Type B pancreatic cell (in vitro differentiated cells): Measurements from ENCODE around the gene ZNF385A. TPM values are rescaled to one million over a fixed set of nuclear protein-coding genes. Genes with fewer than 3 reads are reported as not detected.
"Not testable (repeated sequence)": the region's sequence is repeated elsewhere in the genome, so short reads cannot be mapped to it uniquely, and the experiment has no call there.

Experiments
- DNase-seq: peaks from one replicate; pipeline ENCODE4 v3.0.0; 2021; ENCODE audit warnings: mixed read lengths; ENCODE audit not compliant: unreplicated experiment; ENCODE audit errors: extremely low spot score
- H3K27ac Mint-ChIP-seq: 2 replicates; pipeline ENCODE4 v1.8.0; 2021; ENCODE audit warnings: mild to moderate bottlenecking, mixed read lengths
- H3K27me3 Mint-ChIP-seq: 2 replicates; pipeline ENCODE4 v1.8.0; 2021; ENCODE audit warnings: mixed read lengths
- H3K36me3 Mint-ChIP-seq: 2 replicates; pipeline ENCODE4 v1.8.0; 2021; ENCODE audit warnings: mixed read lengths
- H3K4me1 Mint-ChIP-seq: one replicate; pipeline ENCODE4 v1.8.0; 2021; ENCODE audit warnings: mixed read lengths; ENCODE audit not compliant: unreplicated experiment
- H3K4me3 Mint-ChIP-seq: 2 replicates; pipeline ENCODE4 v1.8.0; 2021; ENCODE audit warnings: mild to moderate bottlenecking, mixed read lengths
- H3K9me3 Mint-ChIP-seq: 2 replicates; pipeline ENCODE4 v1.8.0; 2021; ENCODE audit warnings: mixed read lengths
- CTCF ChIP-seq: fragments of 200-600 bp; sonication (generic); conservative IDR thresholded peaks from 2 replicates; pipeline ENCODE4 v1.5.0; 2021; ENCODE audit warnings: antibody characterized with exemption, mild to moderate bottlenecking
- microRNA-seq: library from miRNA; unstranded; fragments of <30 nt; microRNA quantifications from one replicate; pipeline ENCODE4, GENCODE V29; 2020
- total RNA-seq: library from RNA; stranded (reverse); gene quantifications from 2 replicates; pipeline ENCODE4 v1.2.1, GENCODE V29; 2021; ENCODE audit warnings: low replicate concordance

ZNF385A gene
- total RNA-seq, 1 donor from 2014 or later, result 29.5 TPM

- peaks cover 57% of the 10 kb centered on the region for H3K4me1 Mint-ChIP-seq
- TF ChIP-seq CTCF, result no peak
- no peak for DNase-seq
- no peaks in the 10 kb centered on the region for H3K9me3 Mint-ChIP-seq
- no peaks in the 10 kb centered on the region for H3K27me3 Mint-ChIP-seq
- peak overlapping the region; percentile 45 for H3K27ac Mint-ChIP-seq
- H3K36me3 Mint-ChIP-seq, result peaks cover 15% of the 10 kb centered on the region
- peak overlapping the region; percentile 73 for H3K4me3 Mint-ChIP-seq
Observed at GRCh38 chr12:54328595-54329337, 55.8 kb downstream of the ZNF385A start.

- Mint-ChIP-seq H3K4me3 (peak overlapping the region; percentile 99), H3K27ac (peak overlapping the region; percentile 98), H3K4me1 (peaks cover 43% of the 10 kb centered on the region)
- H3K27me3 Mint-ChIP-seq, H3K36me3 Mint-ChIP-seq, H3K9me3 Mint-ChIP-seq, DNase-seq: not testable (repeated sequence)
Observed at GRCh38 chr12:54325442-54326109, 59.0 kb downstream of the ZNF385A start.

GRCh38 chr12:54324617-54325441, 59.7 kb downstream of the ZNF385A start, which contains the start of gene COPZ1:
TSS of gene COPZ1 (plus strand) at chr12:54325131. CDS start at chr12:54325164, 33 bp downstream.
- Mint-ChIP-seq H3K4me1 (peaks cover 35% of the 10 kb centered on the region), H3K9me3 (no peaks in the 10 kb centered on the region), H3K27me3 (no peaks in the 10 kb centered on the region), H3K27ac (peak within 1 kb of the TSS; percentile 98), H3K4me3 (peak within 1 kb of the TSS; percentile 99), H3K36me3 (peaks cover 5% of the 10 kb centered on the region)
- DNase-seq, result peak; percentile 92
- TF ChIP-seq CTCF, result peak; percentile 79

GRCh38 chr12:54321363-54321762, 63.2 kb downstream of the ZNF385A start:
- peaks cover 12% of the 10 kb centered on the region for H3K4me1 Mint-ChIP-seq
- H3K36me3 Mint-ChIP-seq, result peaks cover 5% of the 10 kb centered on the region
- DNase-seq, result no peak
- H3K27ac Mint-ChIP-seq, result no peak overlapping the region
- H3K9me3 Mint-ChIP-seq, result no peaks in the 10 kb centered on the region
- H3K27me3 Mint-ChIP-seq, result peaks cover 3% of the 10 kb centered on the region
- TF ChIP-seq CTCF, result no peak
- no peak overlapping the region for H3K4me3 Mint-ChIP-seq

Small RNA genes lying within 50 kb of the gene (microRNA-seq; reads per million reads assigned to microRNA genes)
- 926 reads per million, percentile 82 among the genes with 10 or more reads in this experiment for gene MIR148B

Other genes starting within 250 kb of the ZNF385A start
- 48.3 and 52.5 TPM in 2 replicates for gene SMUG1, start 195.7 kb downstream of the ZNF385A start, total RNA-seq
- gene CBX5, start 104.6 kb downstream of the ZNF385A start, total RNA-seq, result 87.8 and 227 TPM in 2 replicates
- 1,366 and 2,469 TPM in 2 replicates for gene HNRNPA1, start 104.0 kb downstream of the ZNF385A start, total RNA-seq
- gene NFE2, start 83.7 kb downstream of the ZNF385A start, total RNA-seq, result 0.24 and 0.65 TPM in 2 replicates
- 196 and 229 TPM in 2 replicates for gene COPZ1, start 59.6 kb downstream of the ZNF385A start, total RNA-seq
- gene GPR84, start 20.2 kb downstream of the ZNF385A start, total RNA-seq, result not detected in 2 replicates
- 2.5 and 25.9 TPM in 2 replicates for gene ITGA5, start 34.5 kb upstream of the ZNF385A start, total RNA-seq
- gene GTSF1, start 88.9 kb upstream of the ZNF385A start, total RNA-seq, result not detected in 2 replicates
- gene NCKAP1L, start 113.0 kb upstream of the ZNF385A start, total RNA-seq, result not detected in 2 replicates
- 0.10 and 3.6 TPM in 2 replicates for gene PDE1B, start 164.9 kb upstream of the ZNF385A start, total RNA-seq
- 24.9 and 43.3 TPM in 2 replicates for gene PPP1R1A, start 203.9 kb upstream of the ZNF385A start, total RNA-seq